IMR-90 (cell line): ENCODE data around the gene LATS2. TPM values are rescaled to one million over a fixed set of nuclear protein-coding genes. Genes with fewer than 3 reads are reported as not detected.
A peak's percentile ranks its signal among the peaks of the same experiment; 100 is the strongest.

Source experiments
- ATAC-seq: fragments of 200-7000 bp; cut with Tn5 transposase; 2 replicates; pipeline ENCODE4 v1.9.1; 2020; ENCODE audit warnings: low read depth, mild to moderate bottlenecking, moderate library complexity
- BruUV-seq: library from RNA; stranded (reverse); fragments of 400-500 nt; replicated peaks from 2 replicates; lab custom pipeline; 2021; lab: Mats Ljungman, UMichigan
- CTCF ChIA-PET: fragments of 300-600 bp; formaldehyde crosslinking; extraction: SDS; loops from one replicate; lab custom pipeline; 2021; ENCODE audit warnings: antibody characterized with exemption; lab: Yijun Ruan, JAX
- POLR2A ChIA-PET: fragments of 300-600 bp; sonication (Branson Sonifier 250); formaldehyde crosslinking; loops from one replicate; lab custom pipeline; 2022; ENCODE audit warnings: antibody characterized with exemption; ENCODE audit not compliant: unreplicated experiment; lab: Charles Lee
- DNase-seq: peaks from one replicate; pipeline ENCODE4 v3.0.0; 2013
- H2AFZ ChIP-seq: replicated peaks from 2 replicates; pipeline ENCODE3; 2013; ENCODE audit warnings: low read length, mild to moderate bottlenecking; ENCODE audit not compliant: poor library complexity
- H2AK5ac ChIP-seq: 2 replicates; pipeline ENCODE4 v1.6.1; 2013; ENCODE audit warnings: low read depth, low read length, inconsistent platforms
- H2AK9ac ChIP-seq: replicated peaks from 2 replicates; pipeline ENCODE3; 2013; ENCODE audit warnings: mild to moderate bottlenecking, low read depth, low read length, moderate library complexity; ENCODE audit not compliant: poor library complexity
- H2BK120ac ChIP-seq: 2 replicates; pipeline ENCODE4 v1.6.1; 2013; ENCODE audit warnings: low read depth, low read length, inconsistent platforms
- H2BK15ac ChIP-seq: 3 replicates; pipeline ENCODE4 v1.6.1; 2013; ENCODE audit warnings: low read depth, low read length, inconsistent platforms
- H2BK20ac ChIP-seq: 2 replicates; pipeline ENCODE4 v1.6.1; 2013; ENCODE audit warnings: low read depth, mild to moderate bottlenecking, inconsistent platforms, low read length, moderate library complexity
- H2BK5ac ChIP-seq: 2 replicates; pipeline ENCODE4 v1.6.1; 2013; ENCODE audit warnings: mild to moderate bottlenecking, low read depth, low read length, inconsistent platforms; ENCODE audit not compliant: poor library complexity, severe bottlenecking
- H3K14ac ChIP-seq: replicated peaks from 2 replicates; pipeline ENCODE4 v1.6.1; 2013; ENCODE audit warnings: low read depth, low read length, inconsistent platforms
- H3K18ac ChIP-seq: 2 replicates; pipeline ENCODE4 v1.6.1; 2013; ENCODE audit warnings: low read depth, low read length, control low read depth
- H3K23ac ChIP-seq: 2 replicates; pipeline ENCODE4 v1.6.1; 2013; ENCODE audit warnings: low read depth, low read length, inconsistent platforms
- H3K27ac ChIP-seq: 2 replicates; pipeline ENCODE4 v1.5.1; 2013; ENCODE audit warnings: mild to moderate bottlenecking, control low read depth, low read length; ENCODE audit not compliant: insufficient read depth
- H3K27me3 ChIP-seq: 2 replicates; pipeline ENCODE4 v1.6.1; 2013; ENCODE audit warnings: low read length; ENCODE audit not compliant: control insufficient read depth, insufficient read depth
- H3K36me3 ChIP-seq: 2 replicates; pipeline ENCODE4 v1.6.1; 2013; ENCODE audit warnings: low read length, mixed read lengths; ENCODE audit not compliant: control insufficient read depth, insufficient read depth
- H3K4ac ChIP-seq: 2 replicates; pipeline ENCODE4 v1.6.1; 2013; ENCODE audit warnings: low read depth, low read length, inconsistent platforms
- H3K4me1 ChIP-seq: 2 replicates; pipeline ENCODE4 v1.6.1; 2013; ENCODE audit warnings: low read length, mixed read lengths; ENCODE audit not compliant: control insufficient read depth, insufficient read depth
- H3K4me2 ChIP-seq: 2 replicates; pipeline ENCODE4 v1.6.1; 2013; ENCODE audit warnings: low read depth, mild to moderate bottlenecking, control low read depth, low read length, moderate library complexity
- H3K4me3 ChIP-seq: 2 replicates; pipeline ENCODE4 v1.5.1; 2013; ENCODE audit warnings: low read depth, mild to moderate bottlenecking, control low read depth, low read length, moderate library complexity; ENCODE audit not compliant: insufficient read depth
- H3K56ac ChIP-seq: 2 replicates; pipeline ENCODE4 v1.6.1; 2013; ENCODE audit warnings: low read length, inconsistent platforms; ENCODE audit not compliant: insufficient read depth; ENCODE audit errors: extremely low read depth
- H3K79me1 ChIP-seq, 2 experiments: 2 replicates each; pipeline ENCODE4 v1.6.1; 2013; ENCODE audit warnings: low read length in 2 of 2, inconsistent platforms in 1 of 2, low read depth in 1 of 2
- H3K9ac ChIP-seq: 2 replicates; pipeline ENCODE4 v1.6.1; 2013; ENCODE audit warnings: low read depth, low read length, control low read depth
- H3K9me1 ChIP-seq: 2 replicates; pipeline ENCODE4 v1.6.1; 2013; ENCODE audit warnings: low read length, inconsistent platforms; ENCODE audit not compliant: insufficient read depth
- H3K9me3 ChIP-seq: 2 replicates; pipeline ENCODE4 v1.6.1; 2013; ENCODE audit warnings: low read length; ENCODE audit not compliant: control insufficient read depth, insufficient read depth
- H4K20me1 ChIP-seq: 2 replicates; pipeline ENCODE4 v1.6.1; 2013; ENCODE audit warnings: low read length, inconsistent platforms; ENCODE audit not compliant: insufficient read depth
- H4K5ac ChIP-seq: 2 replicates; pipeline ENCODE4 v1.6.1; 2013; ENCODE audit warnings: mild to moderate bottlenecking, low read depth, low read length, control low read depth
- H4K8ac ChIP-seq, 2 experiments: 2 replicates each; pipeline ENCODE4 v1.6.1; 2013; ENCODE audit warnings: low read depth in 2 of 2, low read length in 2 of 2, control low read depth in 1 of 2, inconsistent platforms in 1 of 2
- H4K91ac ChIP-seq: 2 replicates; pipeline ENCODE4 v1.6.1; 2013; ENCODE audit warnings: low read depth, low read length, inconsistent platforms; ENCODE audit not compliant: insufficient read depth
- CEBPB ChIP-seq: IDR thresholded peaks from 2 replicates; pipeline ENCODE4 v1.6.1; 2012; ENCODE audit warnings: low read depth, low read length, improper control_type of control experiment
- CHD1 ChIP-seq: IDR thresholded peaks from 2 replicates; pipeline ENCODE4 v1.6.1; 2012; ENCODE audit warnings: low read depth, low read length, improper control_type of control experiment
- MAFK ChIP-seq: IDR thresholded peaks from 2 replicates; pipeline ENCODE4 v1.6.1; 2012; ENCODE audit warnings: low read depth, low read length, improper control_type of control experiment
- MXI1 ChIP-seq: IDR thresholded peaks from 2 replicates; pipeline ENCODE4 v1.6.1; 2012; ENCODE audit warnings: low read depth, mild to moderate bottlenecking, low read length, moderate library complexity, borderline replicate concordance
- RAD21 ChIP-seq: IDR thresholded peaks from 2 replicates; pipeline ENCODE4 v1.6.1; 2012; ENCODE audit warnings: low read length, improper control_type of control experiment
- RCOR1 ChIP-seq: IDR thresholded peaks from 2 replicates; pipeline ENCODE4 v1.6.1; 2012; ENCODE audit warnings: mild to moderate bottlenecking, low read length, improper control_type of control experiment; ENCODE audit not compliant: insufficient replicate concordance
- RFX5 ChIP-seq: IDR thresholded peaks from 2 replicates; pipeline ENCODE4 v1.8.0; 2012; ENCODE audit warnings: low read depth, mild to moderate bottlenecking, low read length, moderate library complexity
- WGBS, 2 experiments: methylation state at CpG; one replicate each; pipeline versions ENCODE4 v1.1.5 to v1.1.7; 2013; ENCODE audit warnings: missing lambda C conversion rate in 2 of 2; ENCODE audit not compliant: insufficient read length in 1 of 2; ENCODE audit errors: extremely low coverage in 2 of 2; 5-methylcytosine and 5-hydroxymethylcytosine counted together
- dilution Hi-C: fragments of 300-500 bp; cut with HindIII; formaldehyde crosslinking; loops from one replicate; pipeline ENCODE4 v1.14.3; 2018; ENCODE audit warnings: low sequenced_read_pairs; ENCODE audit not compliant: unreplicated experiment
- in situ Hi-C: fragments of 300-500 bp; cut with MboI; formaldehyde crosslinking; loops from 3 replicates; pipeline ENCODE4 v1.14.3; 2019; ENCODE audit warnings: low sequenced_read_pairs, inconsistent platforms, mixed read lengths
- intact Hi-C: fragments of 100-400 bp; cut with micrococcal nuclease; formaldehyde crosslinking; loops from 2 replicates; pipeline ENCODE4 v1.10.0; 2022
- polyA plus RNA-seq, 3 experiments: library from polyadenylated mRNA; depleted of rRNA; stranded (reverse); fragments of >200 nt; gene quantifications; 2 replicates each; pipeline ENCODE4 v1.2.3, GENCODE V29; 2012; ENCODE audit warnings: low replicate concordance in 1 of 3
- total RNA-seq: library from RNA; depleted of rRNA; stranded (reverse); fragments of >200 nt; gene quantifications from 2 replicates; pipeline ENCODE4 v1.2.3, GENCODE V29; 2012

The LATS2 gene
- total and polyA plus RNA-seq, 2 of the 4 experiments (the other 2 are of a cell fraction), result 12.7 to 22.4 TPM

DNA sequence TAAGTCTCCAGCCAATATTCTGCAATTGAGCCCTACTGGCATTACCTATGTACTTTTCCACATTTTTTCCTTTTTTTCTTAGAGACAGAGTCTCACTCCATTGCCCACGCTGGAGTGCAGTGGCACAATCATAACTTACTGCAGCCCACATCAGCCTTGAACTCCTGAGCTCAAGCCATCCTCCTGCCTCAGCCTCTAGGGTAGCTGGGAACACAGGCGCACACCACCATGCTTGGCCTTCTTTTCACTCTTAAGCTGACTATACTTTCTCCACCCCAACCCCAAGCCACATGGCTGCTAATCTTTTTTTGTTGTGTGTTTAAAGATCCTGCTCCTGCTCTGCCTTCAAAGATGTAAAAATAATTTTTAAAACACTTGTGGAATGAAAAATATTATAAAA lies 1.6 kb upstream of the LATS2 start:
- Histone ChIP-seq H3K4me3 (no peak overlapping the region), H3K4ac (peak overlapping the region; percentile 67), H3K9me1 (peaks cover 3% of the 10 kb centered on the region), H3K18ac (peak overlapping the region; percentile 87), H2AFZ (peak overlapping the region; percentile 41), H3K27ac (peak overlapping the region; percentile 26; the same call in 1 of the 2 replicates), H3K9me3 (no peaks in the 10 kb centered on the region), H2BK20ac (peak overlapping the region; percentile 74), H3K56ac (no peak overlapping the region), H2AK9ac (no peak overlapping the region), H3K14ac (0 out of 2 replicates have a peak overlapping the region, but pooled peaks have one; percentile 63), H2AK5ac (peak overlapping the region; percentile 91), H3K79me1 (peaks cover 0 to 3% of the 10 kb centered on the region in 2 experiments; a peak in 1 of 4 replicates), H3K4me1 (peaks cover 8% of the 10 kb centered on the region), H3K4me2 (no peak overlapping the region), H2BK15ac (peak overlapping the region; percentile 88; the same call in 1 of the 3 replicates), H3K27me3 (no peaks in the 10 kb centered on the region), H4K5ac (peak overlapping the region; percentile 67), H2BK5ac (peak overlapping the region; percentile 23), H3K36me3 (peaks cover 3% of the 10 kb centered on the region; the same call in 1 of the 2 replicates), H4K20me1 (peaks cover 24% of the 10 kb centered on the region), H3K23ac (peak overlapping the region; percentile 71; the same call in 1 of the 2 replicates), H2BK120ac (peak overlapping the region; percentile 71), H4K8ac (peak overlapping the region; percentile 47 to 73; a peak in 2 of 4 replicates), H3K9ac (no peak overlapping the region), H4K91ac (peak overlapping the region; percentile 79)
- ChIA-PET POLR2A (no interaction called here), CTCF (interaction anchor here (0.6 to 0.8 kb wide), 2 partner anchors 415 to 990 kb away, joined by 3 to 4 read pairs; no protein-coding TSS in a partner anchor)
- dilution Hi-C loops, result no loop called here
- ATAC-seq (no peak), DNase-seq (no peak)
- intact Hi-C loops, result loop anchor here (5.0 to 10.0 kb wide), 3 partner anchors 44 to 412 kb away; no protein-coding TSS in a partner anchor
- no TSS peak for BruUV-seq
- in situ Hi-C loops, result no loop called here
- 100% methylated on average over 1 of the region's 2 CpGs; no CpG with 5 or more reads in 1 of the 2 experiments for WGBS, 2 experiments
- TF ChIP-seq RAD21, result no peak
- no peak for TF ChIP-seq RFX5
- TF ChIP-seq CEBPB, result no peak
- TF ChIP-seq CHD1, result no peak
- TF ChIP-seq RCOR1, result no peak
- TF ChIP-seq MXI1, result no peak
- TF ChIP-seq MAFK, result no peak
